Activated naive CD4-positive, alpha-beta T cell treated with anti-CD3 and anti-CD28 coated beads, Interleukin-2, amount 10 ng/mL, durations not matched to agents 5 hours and 36 hours (primary cell): Measurements from ENCODE around the gene ARAP2. TPM values are rescaled to one million over a fixed set of nuclear protein-coding genes. Genes with fewer than 3 reads are reported as not detected.

Experiments used
- total RNA-seq, 2 experiments: library from RNA; stranded (reverse); gene quantifications; one replicate each; pipeline ENCODE4 v1.2.3, GENCODE V29; 2021

The ARAP2 gene
- total RNA-seq = 10 to 100 TPM; 41.6 to 47.7 TPM

DNA sequence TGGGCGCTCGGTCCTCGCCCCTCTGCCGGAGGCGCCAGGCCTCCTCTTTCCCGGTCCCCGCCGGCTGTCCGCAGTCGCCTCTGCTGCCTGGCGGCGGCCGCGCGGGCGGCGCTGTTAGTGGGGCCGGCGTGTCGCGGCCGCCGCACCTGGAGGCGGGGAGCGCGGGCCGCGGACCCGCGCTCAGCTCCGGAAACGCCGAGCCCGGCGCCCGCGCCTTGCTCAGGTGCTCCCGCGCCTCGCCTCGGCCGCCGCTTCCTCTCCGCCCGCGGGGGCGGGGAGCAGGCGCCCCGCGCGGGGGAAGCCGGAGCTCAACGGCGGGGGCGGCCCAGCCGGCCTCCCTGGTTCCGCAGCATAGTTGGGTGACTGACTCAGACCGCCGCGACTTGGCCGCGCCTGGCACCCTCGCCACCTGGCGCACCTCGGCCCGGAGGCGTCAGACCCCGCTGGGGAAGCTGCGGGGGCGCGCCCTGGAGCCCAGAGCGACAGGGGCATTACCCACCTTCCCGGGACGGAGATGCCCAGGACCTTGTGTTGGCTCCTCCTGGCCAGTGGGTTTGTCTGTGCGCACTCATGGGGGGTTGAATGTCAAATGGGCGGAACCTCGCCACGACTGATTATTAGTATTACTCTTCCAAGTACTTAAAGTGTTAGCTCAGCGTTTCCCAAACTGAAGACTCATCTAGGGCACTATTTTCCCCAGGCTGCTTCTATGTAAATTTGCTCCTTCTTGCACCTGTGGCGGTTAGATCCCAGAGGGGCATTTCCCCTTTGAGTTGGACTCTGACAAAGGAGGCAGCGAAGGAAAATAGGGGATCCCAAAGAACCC is at the start of gene ARAP2:
ARAP2 (minus strand) TSS at position 258 of the 826 bp plus-strand sequence. CDS start 15,028 bp downstream, outside the sequence.

DNA sequence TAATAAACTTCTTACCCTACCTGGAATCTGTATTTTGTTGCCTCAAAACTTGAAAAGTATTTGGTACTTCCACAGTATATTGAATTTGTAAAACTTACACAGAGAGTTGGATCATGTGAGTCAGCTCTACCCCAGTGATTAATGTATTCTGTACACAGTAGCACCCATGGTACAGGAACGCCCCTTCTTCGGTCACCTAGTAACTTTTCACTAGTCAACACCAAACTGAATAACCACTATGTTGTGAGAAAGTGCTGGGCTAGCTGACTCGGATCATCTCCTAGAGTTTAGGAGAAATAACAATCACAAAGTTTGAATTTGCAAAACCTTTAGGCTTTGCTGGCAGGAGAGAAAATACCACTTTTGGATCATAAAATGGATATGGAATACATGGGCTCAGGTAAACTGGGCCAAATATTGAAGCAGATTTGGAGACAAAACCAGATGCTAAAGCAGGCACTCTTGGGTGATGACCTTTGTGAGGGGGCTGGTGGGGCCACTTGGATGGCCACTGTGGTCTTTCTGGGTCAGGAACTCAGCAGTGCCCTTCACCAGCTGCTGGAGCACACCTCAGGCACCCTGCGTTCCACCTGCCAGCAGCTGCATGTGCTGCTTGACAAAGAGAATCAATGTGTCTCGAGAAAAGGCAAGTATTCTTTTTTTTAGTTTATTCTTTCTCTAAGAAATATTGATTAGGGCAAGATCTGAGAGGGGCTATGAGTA is 37.2 kb upstream of the ARAP2 start, which contains the start of gene DTHD1:
DTHD1 (plus strand) TSS at position 233 of the 723 bp plus-strand sequence; CDS start at position 376, 143 bp downstream.

Other genes with a start within 250 kb of the ARAP2 start
- gene DTHD1, start 37.1 kb upstream of the ARAP2 start, total RNA-seq = not detected